BLaER1 treated with 17β-estradiol and CSF1 and Interleukin-3, amounts not matched to agents 10 nM and 100 nM (cell line): ENCODE results near the gene RARB.

Source experiments
- H3K27ac ChIP-seq, 11 experiments: shearing (Covaris generic); formaldehyde crosslinking; 2 replicates each; pipeline ENCODE4 v1.8.1; 2022
- H3K27me3 ChIP-seq, 11 experiments: shearing (Covaris generic); formaldehyde crosslinking; 2 replicates each; pipeline ENCODE4 v1.8.1; 2022
- H3K36me3 ChIP-seq, 11 experiments: shearing (Covaris generic); formaldehyde crosslinking; 2 replicates each; pipeline ENCODE4 v1.8.1; 2022
- H3K4me1 ChIP-seq, 10 experiments: shearing (Covaris generic); formaldehyde crosslinking; 2 replicates each; pipeline ENCODE4 v1.8.1; 2022
- H3K4me2 ChIP-seq, 11 experiments: shearing (Covaris generic); formaldehyde crosslinking; 2 replicates each; pipeline ENCODE4 v1.8.1; 2022
- H3K4me3 ChIP-seq, 10 experiments: shearing (Covaris generic); formaldehyde crosslinking; 2 replicates each; pipeline ENCODE4 v1.8.1; 2022
- H3K9ac ChIP-seq, 11 experiments: shearing (Covaris generic); formaldehyde crosslinking; 2 replicates each; pipeline ENCODE4 v1.8.1; 2022
- H3K9me3 ChIP-seq, 11 experiments: shearing (Covaris generic); formaldehyde crosslinking; replicated peaks in 1 of 11; 2 replicates each; pipeline ENCODE4 v1.8.1; 2022
- H4K20me1 ChIP-seq, 11 experiments: shearing (Covaris generic); formaldehyde crosslinking; 2 replicates each; pipeline ENCODE4 v1.8.1; 2022
- Cebpa-rat ChIP-seq, 11 experiments: shearing (Covaris generic); IDR thresholded peaks; 2 replicates each; pipeline ENCODE4 v1.8.1; 2022

RARB gene

DNA sequence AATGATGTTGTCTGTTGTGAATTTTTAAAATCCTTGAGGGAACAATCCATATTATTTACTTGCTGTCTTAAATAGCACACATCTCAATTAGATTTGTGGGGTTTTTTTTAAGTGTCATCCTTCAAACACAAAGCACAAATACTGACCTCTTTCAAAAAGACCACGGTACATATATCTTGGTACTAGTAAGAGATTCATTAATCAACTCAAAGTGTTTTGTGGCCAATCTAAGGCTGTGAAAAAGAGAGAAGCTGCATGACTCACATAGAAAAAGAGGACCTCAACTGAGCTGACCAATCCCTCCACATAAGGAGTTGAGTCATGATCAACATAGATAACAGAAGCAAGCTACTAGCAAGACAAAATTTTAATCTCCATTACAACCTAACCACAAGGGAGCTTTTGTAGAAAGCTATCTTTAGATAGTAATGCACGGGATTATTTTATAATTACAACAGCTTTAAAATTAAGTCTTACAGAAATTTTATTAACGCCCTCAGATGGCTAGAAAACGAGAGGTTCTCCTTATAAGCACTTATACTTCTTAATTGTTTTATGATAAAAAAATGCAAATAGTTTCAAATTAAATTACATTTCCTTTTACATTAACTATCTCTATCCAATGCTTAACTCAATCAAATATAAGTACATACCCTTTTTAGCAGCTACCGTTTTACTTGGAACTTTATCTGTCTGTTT lies 176.2 kb downstream of the RARB start:
- peak in 1 of 11 experiments; percentile 2; a peak in 1 of 22 replicates for TF ChIP-seq Cebpa-rat (IDR thresholded peaks at IDR 0.05)
- peaks cover 65 to 100% (median 99%) of the 10 kb centered on the region in 11 experiments for H3K36me3 ChIP-seq
- H3K27me3 ChIP-seq: no peaks in the 10 kb centered on the region
- H3K9me3 ChIP-seq: no peaks in the 10 kb centered on the region
- H3K9ac ChIP-seq: peak overlapping the region in 3 of 11 experiments; percentile 6 to 27 (median 24); a peak in 3 of 22 replicates
- H3K27ac ChIP-seq: peak overlapping the region in 9 of 11 experiments; percentile 41 to 76 (median 62); a peak in 16 of 22 replicates
- peaks cover 0 to 100% (median 17%) of the 10 kb centered on the region in 11 experiments; a peak in 13 of 22 replicates for H4K20me1 ChIP-seq
- H3K4me3 ChIP-seq: peak overlapping the region in 2 of 10 experiments; percentile 20; a peak in 3 of 20 replicates
- H3K4me2 ChIP-seq: peak overlapping the region in 8 of 11 experiments; percentile 41 to 77 (median 69); a peak in 15 of 22 replicates
- peaks cover 0 to 34% (median 19%) of the 10 kb centered on the region in 10 experiments; a peak in 15 of 20 replicates for H3K4me1 ChIP-seq

DNA sequence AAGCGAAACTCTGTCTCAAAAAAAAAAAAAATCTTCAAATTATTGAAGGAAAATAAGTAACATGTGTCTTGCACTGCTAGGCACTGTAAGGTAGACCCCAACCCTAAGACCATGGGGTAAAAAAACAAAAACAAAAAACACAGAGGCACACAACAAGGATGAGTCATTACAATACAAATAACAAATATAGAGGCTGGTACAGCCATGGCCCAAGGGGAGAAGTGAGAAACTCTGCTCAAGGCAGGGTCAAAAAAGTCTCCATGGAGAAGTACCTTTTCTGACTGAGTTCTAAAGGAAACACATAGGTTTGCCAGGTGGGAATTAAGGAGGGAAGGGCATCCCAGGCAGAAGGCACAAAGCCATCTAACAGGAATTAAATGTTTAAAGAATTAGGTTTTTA lies 182.1 kb downstream of the RARB start:
- Histone ChIP-seq H3K4me3 (no peak overlapping the region), H3K27me3 (no peaks in the 10 kb centered on the region), H3K9ac (no peak overlapping the region), H3K4me2 (no peak overlapping the region), H3K9me3 (no peaks in the 10 kb centered on the region), H3K4me1 (peaks cover 0 to 8% (median 0%) of the 10 kb centered on the region in 10 experiments; a peak in 6 of 20 replicates), H3K36me3 (peaks cover 83 to 100% (median 96%) of the 10 kb centered on the region in 11 experiments), H3K27ac (0 out of 22 replicates have a peak overlapping the region, but pooled peaks of 1 of the 11 experiments have one; percentile 7), H4K20me1 (peaks cover 0 to 93% (median 12%) of the 10 kb centered on the region in 11 experiments; a peak in 12 of 22 replicates)
- TF ChIP-seq Cebpa-rat (IDR thresholded peaks at IDR 0.05): no peak

- Histone ChIP-seq H3K9me3 (no peaks in the 10 kb centered on the region), H3K27ac (no peak overlapping the region), H3K36me3 (peaks cover 87 to 100% (median 96%) of the 10 kb centered on the region in 11 experiments), H3K9ac (no peak overlapping the region), H3K27me3 (no peaks in the 10 kb centered on the region), H3K4me2 (no peak overlapping the region), H3K4me3 (no peak overlapping the region), H4K20me1 (peaks cover 0 to 90% (median 12%) of the 10 kb centered on the region in 11 experiments; a peak in 12 of 22 replicates), H3K4me1 (peaks cover 0 to 2% (median 0%) of the 10 kb centered on the region in 10 experiments; a peak in 3 of 20 replicates)
- TF ChIP-seq Cebpa-rat (IDR thresholded peaks at IDR 0.05): no peak
Observed at GRCh38 chr3:25610779-25611178, 182.7 kb downstream of the RARB start.

DNA sequence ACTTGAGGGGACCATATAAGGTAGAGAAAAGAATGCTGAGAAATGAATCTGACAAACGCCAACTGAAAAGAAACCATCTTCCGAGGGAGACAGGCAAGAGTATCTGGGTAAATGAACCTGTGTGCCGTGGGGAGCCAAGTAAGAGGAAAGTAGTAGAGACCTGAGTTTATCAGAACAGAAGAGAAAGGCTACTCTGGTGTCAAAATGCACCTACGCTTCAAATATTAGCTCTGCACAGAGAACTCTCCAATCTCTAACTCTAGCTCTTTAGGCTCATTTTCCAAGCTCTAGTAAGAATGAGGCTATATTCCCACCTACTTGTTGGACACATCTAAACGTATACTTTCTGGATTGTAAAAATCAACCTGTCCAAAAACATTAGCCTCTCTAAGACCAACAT lies 183.1 kb downstream of the RARB start:
- Histone ChIP-seq H3K4me3 (no peak overlapping the region), H4K20me1 (peaks cover 0 to 86% (median 12%) of the 10 kb centered on the region in 11 experiments; a peak in 12 of 22 replicates), H3K9ac (no peak overlapping the region), H3K27ac (no peak overlapping the region), H3K27me3 (no peaks in the 10 kb centered on the region), H3K4me1 (no peaks in the 10 kb centered on the region), H3K9me3 (no peaks in the 10 kb centered on the region), H3K4me2 (no peak overlapping the region), H3K36me3 (peaks cover 83 to 100% (median 95%) of the 10 kb centered on the region in 11 experiments)
- TF ChIP-seq Cebpa-rat (IDR thresholded peaks at IDR 0.05): no peak

DNA sequence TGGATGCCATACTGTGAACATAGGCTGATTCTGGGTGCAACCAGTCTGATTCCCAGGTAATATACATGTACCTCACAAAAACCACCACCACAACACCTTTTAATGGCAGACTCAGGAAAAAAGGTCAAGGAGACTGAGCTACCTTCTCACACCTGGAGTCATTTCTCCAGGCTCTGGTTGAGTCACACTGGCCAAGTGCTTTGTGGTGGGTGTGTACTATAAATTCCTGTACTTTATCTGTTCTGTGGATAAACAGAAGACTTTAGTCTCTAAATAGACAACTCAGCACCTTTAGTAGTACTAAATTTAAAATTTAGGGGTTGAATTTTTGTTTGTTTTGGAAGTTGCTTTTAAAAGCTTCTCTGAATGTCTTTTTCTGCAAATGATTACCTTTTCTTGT lies 190.0 kb downstream of the RARB start:
- H3K4me2 ChIP-seq: no peak overlapping the region
- H3K27me3 ChIP-seq: no peaks in the 10 kb centered on the region
- H3K9ac ChIP-seq: no peak overlapping the region
- H3K4me3 ChIP-seq: no peak overlapping the region
- peaks cover 0 to 78% (median 0%) of the 10 kb centered on the region in 11 experiments; a peak in 5 of 22 replicates for H4K20me1 ChIP-seq
- no peaks in the 10 kb centered on the region for H3K4me1 ChIP-seq
- H3K9me3 ChIP-seq: no peaks in the 10 kb centered on the region
- TF ChIP-seq Cebpa-rat (IDR thresholded peaks at IDR 0.05): no peak
- peaks cover 80 to 100% (median 92%) of the 10 kb centered on the region in 11 experiments for H3K36me3 ChIP-seq
- H3K27ac ChIP-seq: no peak overlapping the region

- H4K20me1 ChIP-seq: peaks cover 0 to 79% (median 0%) of the 10 kb centered on the region in 11 experiments; a peak in 6 of 22 replicates
- TF ChIP-seq Cebpa-rat (IDR thresholded peaks at IDR 0.05): no peak
- H3K27ac ChIP-seq: no peak overlapping the region
- no peaks in the 10 kb centered on the region for H3K27me3 ChIP-seq
- no peak overlapping the region for H3K9ac ChIP-seq
- no peak overlapping the region for H3K4me3 ChIP-seq
- H3K36me3 ChIP-seq: peaks cover 80 to 100% (median 92%) of the 10 kb centered on the region in 11 experiments
- H3K4me1 ChIP-seq: no peaks in the 10 kb centered on the region
- H3K4me2 ChIP-seq: no peak overlapping the region
- H3K9me3 ChIP-seq: no peaks in the 10 kb centered on the region
Observed at GRCh38 chr3:25619382-25619781, 191.3 kb downstream of the RARB start.

DNA sequence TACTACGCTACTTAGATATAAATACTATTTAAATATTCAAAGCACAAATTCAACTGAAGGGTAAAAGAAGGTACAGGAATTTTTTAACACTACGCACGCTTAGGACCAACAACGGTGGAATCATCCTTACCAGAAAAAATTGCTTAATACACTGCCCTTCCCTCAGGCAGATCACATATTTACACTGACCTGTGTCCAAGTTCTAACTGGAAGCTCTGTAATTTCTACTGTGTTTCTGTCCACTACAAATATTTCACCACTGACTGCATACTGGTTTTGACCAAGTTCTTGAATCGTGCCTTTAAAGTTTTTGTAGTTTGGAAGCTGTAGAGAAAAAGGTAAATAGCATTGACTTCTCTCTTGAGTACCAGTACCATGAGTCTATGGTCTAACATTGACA lies 192.4 kb downstream of the RARB start:
- peaks cover 84 to 100% (median 96%) of the 10 kb centered on the region in 11 experiments for H3K36me3 ChIP-seq
- TF ChIP-seq Cebpa-rat (IDR thresholded peaks at IDR 0.05): no peak
- H3K27ac ChIP-seq: no peak overlapping the region; a peak in 1 of 22 replicates
- H3K4me2 ChIP-seq: no peak overlapping the region
- peaks cover 0 to 85% (median 0%) of the 10 kb centered on the region in 11 experiments; a peak in 7 of 22 replicates for H4K20me1 ChIP-seq
- H3K27me3 ChIP-seq: no peaks in the 10 kb centered on the region
- no peak overlapping the region for H3K9ac ChIP-seq
- H3K4me3 ChIP-seq: no peak overlapping the region
- H3K4me1 ChIP-seq: no peaks in the 10 kb centered on the region
- no peaks in the 10 kb centered on the region for H3K9me3 ChIP-seq

DNA sequence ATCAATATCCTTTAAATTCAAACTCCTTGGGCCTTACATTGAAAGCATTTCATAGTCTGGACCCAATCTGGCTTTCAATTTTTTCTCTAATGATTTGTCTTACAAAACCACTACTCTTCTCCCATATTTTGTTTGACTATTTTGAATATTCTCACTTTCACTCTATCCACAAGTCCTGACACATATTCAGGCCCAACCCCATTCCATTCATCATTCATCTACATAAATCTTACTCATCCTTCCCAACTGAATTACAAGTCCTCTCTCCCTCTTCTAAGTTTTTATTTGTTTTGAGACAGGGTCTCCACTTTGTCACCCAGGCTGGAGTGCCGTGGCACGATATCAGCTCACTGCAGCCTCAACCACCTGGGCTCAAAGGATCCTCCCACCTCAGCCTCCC lies 193.0 kb downstream of the RARB start:
- Histone ChIP-seq H3K4me3 (no peak overlapping the region), H3K9me3 (no peaks in the 10 kb centered on the region), H3K36me3 (peaks cover 83 to 100% (median 96%) of the 10 kb centered on the region in 11 experiments), H3K4me2 (no peak overlapping the region), H4K20me1 (peaks cover 0 to 91% (median 0%) of the 10 kb centered on the region in 11 experiments; a peak in 7 of 22 replicates), H3K4me1 (no peaks in the 10 kb centered on the region), H3K9ac (no peak overlapping the region), H3K27ac (no peak overlapping the region), H3K27me3 (no peaks in the 10 kb centered on the region)
- TF ChIP-seq Cebpa-rat (IDR thresholded peaks at IDR 0.05): no peak

- Histone ChIP-seq H3K36me3 (peaks cover 95 to 100% (median 97%) of the 10 kb centered on the region in 11 experiments), H3K27me3 (no peaks in the 10 kb centered on the region), H3K9me3 (no peaks in the 10 kb centered on the region), H3K4me3 (no peak overlapping the region), H4K20me1 (peaks cover 0 to 90% (median 19%) of the 10 kb centered on the region in 11 experiments; a peak in 13 of 22 replicates), H3K4me2 (no peak overlapping the region), H3K27ac (no peak overlapping the region), H3K9ac (no peak overlapping the region), H3K4me1 (peaks cover 0 to 7% (median 0%) of the 10 kb centered on the region in 10 experiments; a peak in 1 of 20 replicates)
- TF ChIP-seq Cebpa-rat (IDR thresholded peaks at IDR 0.05): no peak
Observed at GRCh38 chr3:25631989-25632388, 203.9 kb downstream of the RARB start.
